GM18907 (cell line): Measurements from ENCODE around the gene CTNS.

Experiments
- ATAC-seq: cut with Tn5 transposase; IDR thresholded peaks from one replicate; pipeline ENCODE4 v1.9.1; 2021; ENCODE audit warnings: mild to moderate bottlenecking, moderate library complexity; ENCODE audit not compliant: unreplicated experiment

Gene CTNS

DNA sequence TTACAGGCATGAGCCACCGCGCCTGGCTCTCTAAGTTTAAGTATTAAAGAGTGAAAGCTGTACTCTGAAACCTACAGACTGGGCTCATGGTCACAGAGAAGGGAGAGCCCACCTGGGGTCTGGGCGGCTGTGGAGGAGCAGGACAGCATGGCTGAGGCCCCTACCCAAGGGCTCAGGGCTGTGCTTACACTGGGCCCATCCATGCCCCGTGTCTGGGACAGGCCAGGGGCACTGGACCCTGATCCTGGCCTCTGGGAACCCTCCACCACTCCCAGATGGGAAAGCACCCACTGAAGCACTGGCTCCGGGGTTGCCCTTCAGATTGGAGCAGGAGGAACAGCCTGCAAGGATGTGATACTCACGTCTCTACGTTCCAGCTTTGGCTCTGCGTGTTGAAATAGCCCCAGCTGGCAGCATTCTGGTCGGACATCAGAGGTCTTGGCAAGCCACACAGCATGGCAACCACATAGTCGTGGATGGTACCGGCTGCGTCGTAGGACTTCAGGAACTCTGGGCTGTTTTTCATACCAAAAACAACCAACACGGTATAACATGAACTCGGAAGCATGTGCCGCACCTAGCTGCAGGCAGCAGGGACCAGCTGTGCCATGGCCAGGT is 13.5 kb upstream of the CTNS start:
- ATAC-seq: no peak

DNA sequence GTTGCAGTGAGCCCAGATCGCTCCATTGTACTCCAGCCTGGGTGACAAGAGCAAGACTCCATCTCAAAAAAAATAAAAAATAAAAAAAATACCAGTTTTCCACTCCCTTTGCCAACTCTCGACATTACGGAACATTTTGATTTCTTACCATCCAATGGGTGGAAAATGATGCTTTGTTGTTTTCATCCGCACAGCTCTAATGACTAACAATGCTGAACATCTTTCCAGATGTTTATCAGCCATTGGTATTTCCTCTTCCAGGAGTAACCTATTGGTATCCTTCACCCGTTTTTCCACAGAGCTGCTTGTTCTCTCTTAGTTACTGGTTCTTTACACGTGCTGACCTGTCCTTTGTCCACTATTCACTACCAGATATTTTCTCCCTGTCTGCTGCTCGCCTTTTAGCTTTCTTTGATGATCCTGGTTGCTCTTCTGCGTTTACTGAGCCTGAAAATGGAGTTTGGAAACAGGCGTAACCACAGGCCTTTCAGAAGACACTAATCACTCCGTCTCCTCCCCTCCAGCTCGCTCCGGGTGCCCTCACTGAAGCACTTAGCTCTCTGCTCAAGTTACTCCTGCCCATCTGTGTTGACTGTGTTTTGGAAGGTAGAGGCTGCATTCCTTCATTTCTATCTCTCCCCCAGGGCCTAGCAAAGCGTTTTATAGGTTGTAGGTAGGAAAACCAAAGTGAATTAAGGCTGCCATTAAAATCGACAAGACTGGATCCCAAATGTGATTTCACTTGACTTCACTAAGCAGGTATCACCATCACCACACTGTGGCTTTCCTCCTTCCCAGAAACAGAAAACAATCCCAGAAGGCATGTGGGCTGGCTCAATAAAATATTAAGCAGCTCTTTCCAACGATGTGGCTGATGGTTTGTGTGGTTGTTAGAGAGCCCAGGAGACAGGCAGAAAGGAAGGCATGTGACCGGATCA is 9.5 kb upstream of the CTNS start:
- ATAC-seq: no peak

DNA sequence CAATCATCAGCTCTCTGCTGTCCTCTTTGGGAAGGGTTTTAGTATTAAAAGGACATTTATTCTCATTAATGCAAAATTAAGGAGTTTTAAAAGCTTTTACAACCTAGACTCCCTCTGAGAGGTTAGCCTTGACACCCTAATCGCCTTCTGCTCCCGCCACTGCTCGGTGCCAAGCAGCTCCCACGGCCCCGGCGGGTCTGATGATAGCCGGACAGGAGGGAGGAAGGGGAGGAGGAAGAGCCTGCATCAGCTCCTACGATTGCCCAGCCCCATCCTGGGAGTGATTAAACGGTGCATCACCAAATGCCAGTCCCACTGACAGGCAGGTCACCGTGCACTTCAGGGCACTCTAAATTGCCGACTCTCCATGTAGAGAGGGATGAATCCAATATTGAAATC is 8.8 kb upstream of the CTNS start:
- no peak for ATAC-seq

- ATAC-seq: no peak
These were observed 5.8 kb upstream of the CTNS start for GRCh38 chr17:3630781-3631180.

DNA sequence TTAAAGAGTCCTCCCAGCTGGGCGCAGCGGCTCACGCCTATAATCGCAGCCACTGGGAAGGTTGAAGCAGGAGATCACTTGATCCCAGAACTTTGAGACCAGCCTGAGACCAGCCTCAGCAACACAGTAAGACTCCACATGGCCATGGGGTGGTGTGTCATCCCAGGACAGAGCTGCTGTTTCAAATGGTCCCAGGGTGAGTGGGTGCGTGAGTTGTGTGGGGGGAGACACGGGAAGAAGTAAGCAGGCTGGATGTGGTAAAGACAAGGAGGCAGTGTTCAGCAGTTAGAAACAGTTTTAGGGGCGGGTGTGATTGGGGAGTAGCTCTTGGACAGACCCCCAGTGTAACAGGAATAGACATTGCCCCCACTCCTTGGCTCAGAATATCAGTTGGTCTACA is 4.3 kb upstream of the CTNS start:
- ATAC-seq: no peak

DNA sequence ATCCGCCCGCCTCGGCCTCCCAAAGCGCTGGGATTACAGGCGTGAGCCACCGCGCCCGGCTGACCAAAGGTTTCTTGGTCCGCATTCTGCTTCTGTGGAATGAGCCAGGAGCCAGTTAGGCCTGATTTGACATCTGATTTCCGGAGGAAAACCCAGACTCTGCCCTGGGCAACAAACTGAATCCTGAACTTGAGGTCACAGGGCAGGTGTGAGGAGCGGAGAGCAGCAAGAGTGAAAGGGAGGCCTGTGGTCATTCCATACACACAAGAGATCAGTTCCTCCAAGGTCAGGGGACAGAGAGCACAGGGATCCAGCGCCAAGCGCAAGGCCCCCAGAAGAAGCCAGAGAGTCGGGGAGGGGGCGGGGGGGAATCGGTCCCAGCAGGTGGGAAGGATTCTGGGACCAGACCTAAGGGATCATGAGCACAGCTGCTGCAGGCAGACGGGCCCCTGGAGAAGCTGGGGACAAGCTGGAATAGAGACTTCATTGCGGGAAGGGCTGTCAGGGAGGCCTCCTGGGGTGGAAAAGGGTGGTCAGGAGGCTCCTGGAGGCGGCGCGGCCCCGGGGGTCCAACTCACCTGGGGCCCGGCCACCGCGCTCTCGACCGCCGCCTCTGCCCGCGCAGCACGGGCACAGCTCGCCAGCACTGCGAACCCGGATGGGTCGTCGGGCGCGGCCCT is 946 bp upstream of the CTNS start:
- ATAC-seq: no peak

DNA sequence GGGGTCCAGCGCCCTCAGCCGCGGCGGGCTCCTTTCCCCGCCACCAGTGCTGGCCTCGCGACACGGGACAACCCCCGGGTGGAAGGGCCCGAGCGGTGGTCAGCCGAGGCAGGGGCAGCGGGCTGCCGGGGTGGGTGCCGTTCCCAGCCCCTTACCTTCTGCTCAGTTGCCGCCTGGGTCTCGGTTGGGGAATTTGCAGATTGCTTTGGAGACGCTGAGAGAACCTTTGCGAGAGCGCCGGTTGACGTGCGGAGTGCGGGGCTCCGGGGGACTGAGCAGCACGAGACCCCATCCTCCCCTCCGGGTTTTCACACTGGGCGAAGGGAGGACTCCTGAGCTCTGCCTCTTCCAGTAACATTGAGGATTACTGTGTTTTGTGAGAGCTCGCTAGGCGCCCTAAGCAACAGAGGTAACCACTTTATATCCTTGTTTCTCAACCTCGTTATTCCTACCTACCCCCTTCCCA is 381 bp downstream of the CTNS start:
- peak; percentile 17 for ATAC-seq

- no peak for ATAC-seq
These were observed 3.5 kb downstream of the CTNS start for GRCh38 chr17:3639981-3640596.

GRCh38 chr17:3641014-3641413 is 4.5 kb downstream of the CTNS start:
- ATAC-seq: no peak

DNA sequence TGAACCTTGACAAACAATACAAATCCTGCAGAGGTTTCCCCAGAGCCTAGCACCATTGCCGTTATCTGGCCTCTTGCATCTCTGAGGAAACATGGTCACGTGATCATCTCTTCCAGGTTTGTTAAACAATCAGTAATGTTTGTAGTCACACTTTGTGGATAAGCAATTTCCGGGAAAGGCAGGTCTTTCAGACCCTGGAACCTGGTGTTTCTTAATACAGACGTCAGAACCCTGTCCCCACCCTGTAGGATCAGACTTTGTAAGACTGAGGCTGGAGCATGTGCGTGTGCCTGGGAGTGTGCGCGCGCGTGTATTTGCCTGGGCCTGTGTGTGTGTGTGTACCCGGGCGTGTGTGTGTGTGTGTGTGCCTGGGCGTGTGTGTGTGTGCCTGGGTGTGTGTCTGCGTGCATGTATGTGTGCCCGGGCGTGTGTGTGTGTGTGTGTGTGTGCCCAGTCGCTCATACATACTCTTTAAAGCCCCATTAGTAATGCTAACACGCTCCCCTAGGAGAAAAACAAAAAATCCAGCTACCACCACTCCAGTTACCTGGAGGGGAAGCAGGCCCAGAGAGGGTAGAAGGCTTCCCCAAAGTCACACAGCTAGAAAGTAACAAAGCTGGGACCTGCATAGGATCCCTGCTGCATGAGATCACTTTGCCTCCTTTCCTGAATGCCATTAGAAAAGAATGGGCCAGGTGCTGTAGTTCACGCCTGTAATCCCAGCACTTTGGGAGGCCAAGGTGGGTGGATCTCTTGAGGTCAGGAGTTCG is 5.3 kb downstream of the CTNS start:
- no peak for ATAC-seq

DNA sequence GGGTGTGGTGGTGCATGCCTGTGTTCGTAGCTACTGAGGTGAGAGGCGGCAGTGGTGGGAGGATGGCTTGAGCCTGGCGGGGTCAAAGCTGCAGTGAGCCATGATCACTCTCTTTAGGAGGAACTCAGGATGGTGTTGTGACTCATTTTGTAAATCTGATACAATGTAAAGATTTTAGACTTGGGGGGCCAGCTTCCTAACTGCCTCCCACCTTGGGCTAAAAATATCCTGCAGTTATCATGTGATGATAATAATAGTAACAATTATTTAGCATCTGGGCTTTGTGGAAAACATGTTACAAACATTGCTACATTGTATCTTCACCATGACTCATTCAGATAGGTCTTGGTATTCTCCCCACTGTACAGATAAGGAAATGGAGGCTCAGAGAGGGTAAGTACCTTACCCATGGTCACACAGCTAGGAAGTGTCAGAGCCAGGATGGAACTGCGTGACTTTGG is 7.4 kb downstream of the CTNS start:
- ATAC-seq: no peak

- no peak for ATAC-seq
These were observed 8.8 kb downstream of the CTNS start for GRCh38 chr17:3645310-3645709.

DNA sequence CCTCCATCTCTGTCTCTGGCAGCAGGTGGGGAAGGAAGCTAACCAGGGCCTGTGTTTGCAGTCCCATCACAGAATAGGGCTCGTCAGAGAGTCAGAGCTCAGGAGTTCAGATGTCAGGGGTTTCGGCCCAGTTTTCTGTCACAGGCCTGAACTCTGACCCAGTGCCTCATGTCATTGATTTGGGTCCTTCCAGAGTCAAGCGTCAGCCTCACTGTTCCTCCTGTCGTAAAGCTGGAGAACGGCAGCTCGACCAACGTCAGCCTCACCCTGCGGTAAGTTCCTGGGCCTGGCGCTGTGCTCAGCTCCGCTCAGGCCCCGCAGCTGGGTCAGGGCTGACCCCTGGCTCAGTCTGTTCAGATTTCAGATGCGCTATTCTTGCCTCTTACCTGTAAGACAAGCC is 10.7 kb downstream of the CTNS start:
- no peak for ATAC-seq

GRCh38 chr17:3647769-3648555 is 11.4 kb downstream of the CTNS start:
- no peak for ATAC-seq

- ATAC-seq: no peak
These were observed 19.2 kb downstream of the CTNS start for GRCh38 chr17:3655766-3656165.

- no peak for ATAC-seq
These were observed 19.8 kb downstream of the CTNS start for GRCh38 chr17:3656353-3656752.

DNA sequence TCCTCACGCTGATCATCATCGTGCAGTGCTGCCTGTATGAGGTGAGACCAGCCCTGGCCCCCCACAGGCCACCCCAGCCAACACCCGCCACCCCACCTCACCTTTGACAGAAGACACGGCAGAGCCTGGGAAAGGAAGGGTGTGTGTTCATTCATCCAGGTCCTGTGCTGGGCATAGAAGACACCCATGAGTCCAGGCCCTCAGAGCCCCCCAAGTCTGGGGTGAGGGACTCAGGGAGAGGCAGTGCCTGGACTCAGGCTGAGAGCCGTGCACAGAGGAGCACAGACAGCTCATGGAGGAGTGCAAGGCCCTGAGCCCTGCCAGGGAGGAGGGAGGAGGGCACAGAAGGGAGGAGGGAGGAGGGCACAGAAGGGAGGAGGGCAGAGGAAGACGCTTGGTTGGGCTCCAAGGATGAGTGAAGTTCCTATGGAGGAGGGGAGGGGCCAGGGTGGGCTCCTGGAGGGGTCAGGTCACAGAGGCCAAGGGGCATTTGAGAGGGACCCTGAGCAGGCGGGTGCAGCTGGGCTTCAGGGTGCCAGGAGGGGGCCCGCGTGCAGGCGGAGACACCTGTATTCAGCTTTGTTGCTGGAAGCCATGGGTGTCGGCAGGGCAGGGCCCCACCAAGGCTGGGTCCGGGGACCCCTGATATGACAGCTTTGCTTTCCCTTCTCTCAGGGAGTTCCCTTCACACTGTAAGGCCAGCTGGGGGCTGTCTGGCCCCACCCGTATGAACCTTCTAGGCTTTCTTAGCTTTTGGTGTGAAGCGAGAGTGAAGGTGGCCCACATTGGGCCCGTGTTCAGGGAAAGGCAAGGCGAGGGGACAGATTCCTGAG is 20.4 kb downstream of the CTNS start:
- ATAC-seq: no peak

GRCh38 chr17:3657588-3657869 is 21.0 kb downstream of the CTNS start:
- no peak for ATAC-seq
